Upper lobe of right lung (tissue), 1 donor: ENCODE measurements around the gene MTX2. TPM values are rescaled to one million over a fixed set of nuclear protein-coding genes. Genes with fewer than 3 reads are reported as not detected.

ENCODE experiments used
- ATAC-seq: fragments of 200-7000 bp; cut with Tn5 transposase; one replicate; pipeline ENCODE4 v1.9.1; 2020; ENCODE audit warnings: mild to moderate bottlenecking, moderate library complexity
- DNase-seq: peaks from one replicate; pipeline ENCODE4 v3.0.0-alpha.2; 2020
- H3K27ac ChIP-seq: fragments of 200-600 bp; one replicate; pipeline ENCODE4 v1.8.0; 2022
- H3K27me3 ChIP-seq: fragments of 200-600 bp; one replicate; pipeline ENCODE4 v1.8.0; 2022; ENCODE audit warnings: mild to moderate bottlenecking
- H3K36me3 ChIP-seq: fragments of 200-600 bp; one replicate; pipeline ENCODE4 v1.8.0; 2022
- H3K4me1 ChIP-seq: fragments of 200-600 bp; one replicate; pipeline ENCODE4 v1.8.0; 2022
- H3K4me3 ChIP-seq: fragments of 200-600 bp; one replicate; pipeline ENCODE4 v1.8.0; 2022; ENCODE audit warnings: mild to moderate bottlenecking
- H3K9me3 ChIP-seq: fragments of 200-600 bp; one replicate; pipeline ENCODE4 v1.8.0; 2022
- CTCF ChIP-seq: fragments of 200-600 bp; IDR thresholded peaks from one replicate; pipeline ENCODE4 v1.8.0; 2022; ENCODE audit warnings: antibody characterized with exemption
- intact Hi-C: fragments of 100-400 bp; cut with DNase I; formaldehyde crosslinking; loops from one replicate; pipeline ENCODE4 v1.11.0; 2022
- total RNA-seq: library from RNA; stranded (reverse); fragmentation: NEBNext Ultra II Directional; extraction: Animal tissue kit (Norgen Biotek cat#: 25700); gene quantifications from one replicate; pipeline ENCODE4 v1.2.1, GENCODE V29; 2021
- donor health status: DM: no; HTN: yes; CAD: no; lungs with severe emphysema.

Gene MTX2
- total RNA-seq, 1 donor from 2014 or later: 17.6 TPM

- DNase-seq: no peak
- Histone ChIP-seq H3K27ac (no peak overlapping the region), H3K36me3 (no peaks in the 10 kb centered on the region), H3K4me3 (no peak overlapping the region), H3K9me3 (no peaks in the 10 kb centered on the region), H3K27me3 (no peaks in the 10 kb centered on the region), H3K4me1 (no peaks in the 10 kb centered on the region)
- no peak for ATAC-seq
- TF ChIP-seq CTCF: no peak
- intact Hi-C loops: no loop called here
Measured at GRCh38 chr2:176278927-176279326, 9.7 kb downstream of the MTX2 start.

DNA sequence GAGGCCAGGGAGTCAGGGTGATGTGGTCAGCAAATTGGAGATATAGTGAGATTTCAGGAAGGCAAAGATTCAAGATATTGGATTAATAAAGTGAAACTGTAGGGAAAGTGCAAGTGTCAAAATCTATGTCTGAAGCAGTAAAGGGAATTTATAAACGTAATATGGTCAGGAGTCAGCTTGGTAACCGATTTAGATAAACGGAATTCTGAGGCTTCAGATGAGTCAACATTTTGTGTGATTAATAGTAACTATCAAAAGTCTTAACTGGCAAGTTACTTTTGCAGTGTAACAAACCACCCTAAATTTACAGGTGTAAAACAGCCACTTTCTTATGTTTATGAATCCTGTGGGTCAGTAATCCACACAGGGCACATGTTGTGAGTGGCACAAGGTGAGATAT is 10.9 kb downstream of the MTX2 start:
- no peaks in the 10 kb centered on the region for H3K4me1 ChIP-seq

GRCh38 chr2:176280867-176281658 is 11.8 kb downstream of the MTX2 start:
- Histone ChIP-seq H3K9me3 (no peaks in the 10 kb centered on the region), H3K36me3 (no peaks in the 10 kb centered on the region), H3K27ac (no peak overlapping the region), H3K4me3 (no peak overlapping the region), H3K27me3 (no peaks in the 10 kb centered on the region), H3K4me1 (no peaks in the 10 kb centered on the region)
- intact Hi-C loops: no loop called here
- ATAC-seq: no peak
- no peak for DNase-seq
- no peak for TF ChIP-seq CTCF

More for the DNA sequence above, 10.9 kb downstream of the MTX2 start:
- H3K4me3 ChIP-seq: no peak overlapping the region
- no peak for TF ChIP-seq CTCF
- ATAC-seq (no peak), DNase-seq (no peak)
- no peak overlapping the region for H3K27ac ChIP-seq
- H3K36me3 ChIP-seq: no peaks in the 10 kb centered on the region
- intact Hi-C loops: no loop called here
- no peaks in the 10 kb centered on the region for H3K9me3 ChIP-seq
- no peaks in the 10 kb centered on the region for H3K27me3 ChIP-seq

GRCh38 chr2:176283291-176284068 is 14.2 kb downstream of the MTX2 start:
- DNase-seq (no peak), ATAC-seq (no peak)
- Histone ChIP-seq H3K27ac (no peak overlapping the region), H3K9me3 (no peaks in the 10 kb centered on the region), H3K4me1 (no peaks in the 10 kb centered on the region), H3K36me3 (no peaks in the 10 kb centered on the region), H3K4me3 (no peak overlapping the region), H3K27me3 (no peaks in the 10 kb centered on the region)
- no peak for TF ChIP-seq CTCF
- intact Hi-C loops: no loop called here

- Histone ChIP-seq H3K4me1 (no peaks in the 10 kb centered on the region), H3K4me3 (no peak overlapping the region), H3K27ac (no peak overlapping the region), H3K9me3 (no peaks in the 10 kb centered on the region), H3K27me3 (no peaks in the 10 kb centered on the region), H3K36me3 (no peaks in the 10 kb centered on the region)
- DNase-seq: no peak
- no peak for ATAC-seq
- intact Hi-C loops: no loop called here
- no peak for TF ChIP-seq CTCF
Measured at GRCh38 chr2:176284461-176285049, 15.3 kb downstream of the MTX2 start.
